ENCODE data around the gene NTMT1. TPM values are rescaled to one million over a fixed set of nuclear protein-coding genes. Genes with fewer than 3 reads are reported as not detected.
"Not testable (repeated sequence)": the region's sequence is repeated elsewhere in the genome, so short reads cannot be mapped to it uniquely, and the experiment has no call there.

Gene NTMT1
- total RNA-seq, 1 donor, result 18.9 TPM

DNA sequence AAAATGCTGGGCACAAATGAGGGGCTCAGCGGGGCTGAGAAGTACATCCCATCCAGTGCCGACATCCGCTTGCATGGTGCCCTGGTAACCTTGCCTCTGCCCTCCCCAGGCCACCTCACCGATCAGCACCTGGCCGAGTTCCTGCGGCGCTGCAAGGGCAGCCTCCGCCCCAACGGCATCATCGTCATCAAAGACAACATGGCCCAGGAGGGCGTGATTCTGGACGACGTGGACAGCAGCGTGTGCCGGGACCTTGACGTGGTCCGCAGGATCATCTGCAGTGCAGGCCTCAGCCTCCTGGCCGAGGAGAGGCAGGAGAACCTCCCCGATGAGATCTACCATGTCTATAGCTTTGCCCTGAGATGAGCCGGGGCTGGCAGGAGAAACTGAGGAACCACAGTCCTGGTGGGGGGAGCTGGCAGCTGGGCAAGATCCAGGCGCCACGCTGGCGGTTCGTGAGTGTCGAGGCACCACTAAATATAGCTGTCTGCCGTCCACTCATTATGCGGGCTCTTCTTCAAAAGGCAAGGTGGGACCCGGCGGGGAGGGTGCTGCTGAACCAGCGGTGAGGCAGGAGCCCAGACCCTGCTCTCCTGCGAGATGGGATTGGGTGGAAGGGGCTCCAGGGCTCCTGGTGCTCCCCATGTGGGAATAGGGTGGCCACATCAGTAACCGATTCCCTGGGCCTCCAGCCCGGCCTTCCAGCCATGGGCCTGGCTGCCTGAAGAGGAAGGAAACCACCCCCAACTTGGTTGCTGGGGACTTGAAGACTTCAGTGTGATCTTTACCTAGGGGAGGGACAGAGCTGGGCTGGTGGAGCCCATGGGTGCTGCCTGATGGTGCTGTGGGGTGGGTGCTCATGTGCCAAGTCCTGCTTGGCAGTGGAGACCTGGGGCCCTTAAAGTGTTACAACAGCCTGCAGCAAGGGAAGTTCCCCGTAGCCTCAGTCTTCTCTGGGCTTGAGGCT, 9.4 kb downstream of the NTMT1 start:
- DNase-seq (ENCODE audit: low read depth in 2 of 3, low spot score in 2 of 3), result no peak

DNA sequence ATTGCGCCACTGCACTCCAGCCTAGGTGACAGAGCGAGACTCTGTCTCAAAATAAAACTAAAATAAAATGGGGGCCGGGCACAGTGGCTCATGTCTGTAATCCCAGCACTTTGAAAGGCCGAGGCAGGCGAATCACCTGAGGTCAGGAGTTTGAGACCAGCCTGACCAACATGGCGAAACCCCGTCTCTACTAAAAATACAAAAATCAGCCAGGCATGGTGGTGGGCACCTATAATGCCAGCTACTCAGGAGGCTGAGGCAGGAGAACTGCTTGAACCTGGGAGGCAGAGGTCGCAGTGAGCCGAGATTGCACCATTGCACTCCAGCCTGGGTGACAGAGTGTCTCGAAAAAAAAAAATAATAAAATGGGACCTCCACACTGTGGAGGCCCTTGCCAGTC, 10.4 kb downstream of the NTMT1 start:
- not testable (repeated sequence) for DNase-seq (ENCODE audit: low read depth in 2 of 3, low spot score in 2 of 3)

DNA sequence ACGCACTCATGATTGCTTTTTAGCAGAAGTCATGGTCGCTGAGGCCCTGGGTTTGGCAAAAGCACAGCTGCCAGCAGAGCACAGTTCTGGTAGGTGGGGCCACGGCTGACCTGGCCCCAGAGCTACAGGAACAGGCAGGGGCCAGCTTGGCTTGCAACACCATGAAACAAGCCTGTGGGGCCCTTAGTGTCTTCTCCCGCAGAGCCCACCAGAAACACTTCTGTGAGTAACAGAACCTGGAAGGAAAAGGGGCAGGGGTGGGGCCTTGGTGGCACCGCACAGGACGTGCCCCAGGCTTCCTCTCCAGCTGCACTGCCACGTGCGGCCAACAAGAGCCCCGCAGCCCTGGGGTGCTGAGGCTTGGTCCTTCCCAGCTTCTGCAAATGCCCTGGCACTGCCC, 11.1 kb downstream of the NTMT1 start:
- DNase-seq (ENCODE audit: low read depth in 2 of 3, low spot score in 2 of 3), result peak in 1 of 3 donors; percentile 63

DNA sequence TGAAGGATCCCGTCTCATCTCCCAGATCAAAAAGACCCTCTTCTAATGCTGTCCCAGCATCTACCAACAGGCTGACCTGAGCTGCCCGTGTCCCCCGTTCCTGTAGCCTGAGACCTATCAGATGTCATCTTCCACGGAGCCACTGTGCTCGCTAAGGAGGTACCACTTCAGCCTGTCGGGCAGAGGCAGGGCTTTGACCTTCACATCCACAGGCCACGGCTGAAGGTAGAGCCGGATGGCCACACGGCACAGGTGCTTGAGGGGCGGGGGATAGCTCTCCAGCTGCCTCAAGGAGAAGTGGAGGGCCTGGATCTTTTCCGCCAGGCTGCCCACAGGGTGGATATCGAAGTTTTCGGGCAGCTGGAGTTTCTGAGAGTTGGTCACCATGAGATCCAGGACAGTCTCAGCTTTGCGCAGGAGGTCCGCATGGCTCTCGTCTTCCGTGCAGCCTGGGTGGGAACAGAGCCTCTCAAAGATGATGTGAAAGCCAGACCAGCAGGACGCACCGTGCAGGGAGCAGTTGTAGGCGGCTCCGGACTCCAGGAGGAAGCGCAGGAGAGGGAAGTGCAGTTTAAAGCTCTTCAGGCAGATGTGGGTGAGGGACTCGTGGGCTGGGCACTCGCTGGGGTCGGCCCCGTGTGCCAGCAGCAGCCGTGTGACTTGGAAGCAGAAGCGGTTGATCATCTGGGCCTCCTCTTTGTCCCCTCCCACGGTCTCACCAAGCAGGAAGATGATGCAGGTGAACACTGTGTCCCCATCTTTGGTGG, 11.9 kb downstream of the NTMT1 start:
- no peak for DNase-seq (ENCODE audit: low read depth in 2 of 3, low spot score in 2 of 3)

DNA sequence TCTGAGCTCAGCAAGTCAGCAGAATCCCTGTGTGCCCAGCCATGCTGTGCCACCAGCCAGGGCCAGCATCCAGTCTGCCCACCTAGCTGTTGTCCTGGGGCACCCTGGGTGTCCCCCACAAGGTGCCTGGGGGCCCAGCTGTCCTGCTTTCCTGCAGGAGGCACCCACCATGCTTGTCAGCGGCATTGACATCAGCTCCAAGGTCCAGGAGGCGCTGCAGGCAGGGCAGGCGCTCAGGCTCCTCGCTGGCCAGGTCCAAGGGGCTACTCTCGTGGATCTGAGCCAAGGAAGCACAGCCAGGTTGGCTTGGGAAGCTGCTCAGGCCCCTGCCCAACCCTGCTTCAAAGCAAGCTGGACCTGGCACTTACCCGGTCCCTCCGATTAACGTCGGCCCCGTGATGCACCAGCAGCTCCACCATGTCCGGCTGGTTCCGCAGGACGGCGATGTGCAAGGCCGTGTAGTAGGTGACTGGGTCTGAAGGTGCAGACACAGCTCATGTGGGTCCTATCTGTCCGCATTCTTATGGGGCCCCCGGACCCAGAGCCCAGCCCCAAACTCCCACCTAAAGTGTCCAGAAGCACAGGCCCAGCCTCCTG, 13.2 kb downstream of the NTMT1 start:
- no peak for DNase-seq (ENCODE audit: low read depth in 2 of 3, low spot score in 2 of 3)

DNA sequence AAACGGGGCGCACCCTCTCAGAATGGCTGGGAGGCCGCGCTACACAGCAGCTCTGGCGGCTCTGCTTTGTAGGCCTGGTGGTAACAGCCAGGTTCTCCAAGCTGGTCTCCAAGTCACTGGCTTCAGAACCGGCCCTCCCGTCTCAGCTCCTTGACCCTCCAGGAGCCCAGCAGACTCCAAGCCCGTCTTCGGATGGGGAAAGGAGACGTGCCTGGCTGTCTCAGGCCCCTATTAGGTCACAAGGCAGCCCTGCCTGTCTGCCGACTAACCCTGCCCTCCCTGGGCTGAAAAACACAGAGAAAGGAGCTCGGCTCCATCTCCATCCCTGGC, 13.8 kb downstream of the NTMT1 start:
- no peak for DNase-seq (ENCODE audit: low read depth in 2 of 3, low spot score in 2 of 3)

DNA sequence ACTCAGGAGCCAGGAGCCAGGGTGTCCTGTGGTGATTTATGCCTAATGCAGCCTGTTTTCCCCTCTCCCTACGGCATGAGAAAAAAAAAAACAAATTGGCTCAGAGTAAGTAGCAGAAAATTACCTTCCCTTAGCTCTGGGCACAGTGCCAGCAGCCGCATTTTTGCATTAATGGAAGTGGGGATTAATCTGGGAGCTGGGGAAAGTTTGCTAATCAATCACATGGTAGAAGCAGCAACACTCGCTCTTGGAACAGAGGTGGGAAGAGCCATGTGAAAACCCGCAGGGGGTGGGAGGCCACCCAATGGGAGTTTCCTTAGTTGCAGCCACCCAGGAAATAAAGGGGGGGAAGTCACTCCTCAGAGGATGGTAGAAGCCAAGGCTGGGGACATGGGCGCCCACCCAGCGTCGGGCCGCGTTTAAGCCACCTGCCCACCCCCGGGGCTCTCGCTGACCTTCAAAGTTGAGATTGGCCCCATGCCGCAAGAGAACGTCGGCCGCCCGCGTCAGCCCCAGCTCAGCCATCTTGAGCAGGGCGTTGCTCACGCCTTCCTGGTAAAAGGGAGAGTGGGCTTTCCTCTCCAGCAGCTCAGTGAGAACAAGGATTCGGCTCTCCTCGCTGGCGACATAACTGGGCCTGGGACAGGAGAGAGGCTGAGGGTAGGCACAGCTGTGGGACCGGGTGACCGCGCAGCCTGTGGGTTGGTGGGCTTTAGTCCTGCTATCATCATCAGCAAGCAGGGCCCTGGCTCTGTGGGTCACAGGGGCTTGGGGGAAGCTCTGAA, 14.3 kb downstream of the NTMT1 start:
- DNase-seq (ENCODE audit: low read depth in 2 of 3, low spot score in 2 of 3), result no peak

DNA sequence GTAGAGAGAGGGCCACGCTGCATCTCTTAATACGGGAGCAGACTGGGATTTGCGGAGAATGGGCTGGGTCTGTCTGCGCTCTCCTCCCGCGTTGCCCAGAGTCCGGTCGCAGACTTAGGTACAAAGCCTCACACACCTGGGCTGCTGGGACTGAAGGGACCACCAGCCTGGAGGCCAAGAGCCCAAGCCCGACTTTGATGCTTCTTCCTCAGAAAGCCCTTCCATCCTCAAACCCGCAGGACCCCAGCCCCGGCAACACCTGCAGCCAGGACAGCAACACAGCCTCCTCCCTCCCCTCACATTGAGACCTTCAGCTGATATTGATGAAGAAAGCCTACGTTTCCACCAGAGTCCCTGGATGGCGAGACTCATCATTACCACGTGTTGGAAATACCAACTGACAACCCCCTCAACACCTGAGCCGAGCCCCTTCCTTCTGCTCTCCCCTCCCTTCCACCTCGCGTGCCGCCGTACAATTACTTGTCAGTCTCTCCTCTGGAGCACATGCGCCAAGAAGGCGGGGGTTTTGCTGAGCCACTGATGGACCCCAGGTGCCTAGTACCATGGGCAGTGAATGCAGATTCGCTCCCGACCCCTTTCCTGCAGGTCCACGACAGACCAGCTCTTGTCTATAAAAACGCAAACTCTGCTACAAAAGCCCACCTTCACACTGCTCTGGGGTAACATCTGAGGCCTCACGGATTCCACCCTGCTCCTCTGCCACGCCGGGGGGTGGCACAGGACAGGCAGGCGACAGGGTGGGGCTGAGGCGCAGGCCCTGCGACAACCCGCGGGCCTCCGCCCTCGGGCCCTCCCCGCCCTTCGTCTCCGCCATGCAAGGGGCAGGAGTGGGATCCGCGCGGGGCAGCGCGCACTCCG, 15.1 kb downstream of the NTMT1 start:
- no peak for DNase-seq (ENCODE audit: low read depth in 2 of 3, low spot score in 2 of 3)

DNA sequence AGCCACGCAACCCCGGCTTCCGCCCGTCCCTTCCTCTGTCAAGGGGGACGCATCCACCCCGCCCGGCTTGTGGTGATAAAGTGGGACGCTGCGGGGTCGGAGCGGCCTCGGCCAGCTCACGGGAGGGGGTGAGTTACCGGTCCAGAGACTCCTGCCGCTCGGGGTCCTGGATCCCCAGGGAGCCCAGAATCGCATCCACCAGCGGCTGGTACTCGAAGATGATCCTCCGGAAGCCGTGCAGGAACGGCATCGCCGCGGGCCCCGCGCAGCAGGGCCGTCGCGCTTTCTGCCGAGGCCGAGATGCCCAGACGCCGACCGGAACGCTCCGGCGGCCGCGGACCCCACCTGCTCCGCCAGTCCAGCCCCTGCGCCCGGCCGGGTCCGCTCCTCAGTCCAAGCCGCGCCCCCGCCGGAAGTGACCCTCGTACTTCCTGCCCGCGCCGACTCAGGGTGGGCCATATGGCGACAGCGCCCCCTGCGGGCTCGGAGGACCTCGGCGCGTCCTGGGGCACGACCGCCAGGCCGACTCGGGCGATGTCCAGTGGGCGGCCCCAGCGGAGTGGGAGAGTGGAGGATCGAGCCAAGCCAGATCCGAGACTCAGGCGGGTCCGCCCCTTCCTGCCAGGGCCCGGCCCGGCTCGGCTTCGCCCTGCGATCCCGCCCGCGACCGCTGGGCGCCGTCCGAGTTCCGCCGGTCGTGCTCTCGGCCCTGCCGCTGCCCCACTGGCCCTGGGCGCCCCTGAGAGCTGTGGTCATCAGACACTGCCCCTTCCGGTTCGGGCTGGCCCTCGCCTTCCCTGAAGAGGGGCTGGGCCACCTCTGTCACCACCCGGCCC, 16.0 kb downstream of the NTMT1 start, which contains the start of gene ASB6:
Gene ASB6, minus strand, starts transcription at position 402 of the 836 bp plus-strand sequence. Its CDS starts 152 bp downstream, at position 250.
- DNase-seq (ENCODE audit: low read depth in 2 of 3, low spot score in 2 of 3), result peak; percentile 88 to 97 (median 97)

DNA sequence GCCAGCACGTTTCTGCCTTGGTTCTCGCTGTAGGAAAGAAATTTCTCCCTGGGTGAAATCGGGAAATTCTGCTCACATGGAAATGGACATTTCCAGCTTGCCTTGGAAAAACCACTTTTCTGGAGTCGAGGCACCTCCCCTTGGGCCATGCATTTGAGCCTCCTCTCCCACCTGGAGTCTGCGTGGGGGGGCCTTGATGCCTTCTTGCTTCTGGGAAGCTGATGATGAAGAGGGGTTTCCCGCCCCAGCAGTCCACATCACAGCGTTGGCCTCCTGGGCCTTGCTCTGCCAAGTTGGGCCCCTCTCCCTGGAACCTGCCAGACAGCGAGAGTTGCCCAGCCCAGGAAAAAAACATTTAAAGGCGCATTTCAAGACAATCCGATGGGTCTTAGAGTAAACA, 17.7 kb downstream of the NTMT1 start:
- DNase-seq (ENCODE audit: low read depth in 2 of 3, low spot score in 2 of 3), result no peak

DNA sequence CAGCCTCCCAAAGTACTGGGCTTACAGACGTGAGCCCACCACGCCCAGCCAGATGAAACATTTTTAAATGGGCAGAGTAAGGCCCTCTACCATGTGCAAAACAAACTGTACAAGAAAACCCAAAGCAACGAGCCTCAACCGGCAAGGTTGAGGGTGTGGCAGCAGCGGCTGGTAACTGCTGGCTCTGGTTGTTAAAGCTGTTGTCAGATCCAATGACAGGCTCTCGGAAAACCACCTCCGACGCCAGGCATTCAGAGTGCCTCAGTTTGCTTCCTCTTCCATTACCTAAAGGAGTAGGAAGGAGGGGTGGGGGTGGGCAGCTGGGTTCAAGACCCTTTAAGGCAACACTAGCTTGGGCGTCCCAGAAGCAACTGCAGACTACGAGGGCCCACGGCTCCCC, 18.4 kb downstream of the NTMT1 start:
- DNase-seq (ENCODE audit: low read depth in 2 of 3, low spot score in 2 of 3), result no peak

DNA sequence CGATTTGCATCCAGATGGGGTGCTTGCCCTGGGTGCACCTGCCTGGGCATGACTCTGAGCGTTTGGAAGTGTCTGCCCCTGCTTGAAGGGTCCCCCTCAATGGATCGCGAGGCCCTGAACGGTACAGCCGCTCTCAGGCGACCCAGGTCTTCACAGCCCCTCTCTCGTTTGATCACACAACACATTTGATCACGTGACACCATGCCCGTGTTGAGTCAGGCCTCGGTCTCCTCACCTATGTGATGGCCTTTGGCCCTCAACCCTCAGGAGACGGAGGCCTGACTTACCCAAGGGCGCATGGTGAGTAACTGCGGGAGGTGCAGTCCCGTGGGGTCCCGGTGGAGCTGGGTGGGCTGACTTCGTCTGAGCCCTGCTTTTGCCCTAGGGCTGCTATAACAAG, 18.9 kb downstream of the NTMT1 start:
- no peak for DNase-seq (ENCODE audit: low read depth in 2 of 3, low spot score in 2 of 3)

DNA sequence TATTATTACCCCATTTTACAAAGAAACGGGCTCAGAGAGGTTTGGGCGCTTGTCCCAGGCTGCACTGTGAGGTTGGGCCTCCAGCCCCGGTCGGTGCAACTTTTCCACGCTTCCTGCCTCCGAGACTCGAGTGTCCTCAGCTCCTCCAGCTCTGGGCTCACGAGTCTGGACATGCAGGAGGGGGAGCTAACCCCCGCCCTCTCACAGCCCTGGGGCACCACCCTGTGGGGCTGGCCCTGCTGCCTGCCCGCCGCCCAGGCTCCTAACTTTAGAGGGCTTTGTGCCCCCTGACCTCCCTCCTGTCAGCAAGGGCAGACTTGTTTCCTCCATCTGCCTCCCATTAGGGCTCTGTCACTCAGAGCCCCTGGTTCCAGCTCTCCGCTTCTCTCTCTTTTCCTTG, 20.3 kb downstream of the NTMT1 start:
- no peak for DNase-seq (ENCODE audit: low read depth in 2 of 3, low spot score in 2 of 3)

DNA sequence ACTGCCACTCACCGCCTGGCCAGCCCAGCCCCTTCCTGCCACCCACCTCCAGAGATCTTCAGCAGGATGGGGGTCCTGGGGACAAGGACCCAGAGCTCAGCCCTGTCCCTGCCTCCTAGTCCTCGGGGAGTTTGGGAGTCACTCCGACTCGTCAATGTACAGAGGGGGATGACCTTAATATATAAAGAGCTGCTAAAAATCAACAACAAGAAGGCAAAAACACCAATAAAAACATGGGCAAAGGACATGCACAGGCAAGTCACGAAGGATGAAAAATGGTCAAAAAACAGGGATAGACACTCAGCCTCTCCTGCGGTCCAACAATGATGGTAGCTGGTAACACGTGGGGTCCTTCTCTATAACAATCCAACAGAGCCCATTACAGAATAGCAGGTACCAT, 20.7 kb downstream of the NTMT1 start:
- DNase-seq (ENCODE audit: low read depth in 2 of 3, low spot score in 2 of 3), result no peak

DNA sequence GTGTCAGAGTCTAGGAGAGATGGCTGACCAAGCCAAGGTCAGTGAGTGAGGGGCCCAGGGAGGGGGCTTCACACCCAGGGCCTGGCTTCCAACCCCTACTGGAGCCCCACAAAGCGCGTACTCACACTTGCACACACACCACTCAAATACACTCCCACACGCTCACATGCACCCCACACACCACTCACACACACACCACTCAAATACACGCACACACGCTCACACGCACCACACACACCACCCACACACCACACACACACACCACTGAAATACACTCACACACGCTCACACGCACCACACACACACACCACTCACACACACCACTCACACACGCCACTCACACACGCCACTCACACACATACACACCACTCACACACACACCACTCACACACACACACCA, 21.7 kb downstream of the NTMT1 start:
- DNase-seq (ENCODE audit: low read depth in 2 of 3, low spot score in 2 of 3), result no peak

DNA sequence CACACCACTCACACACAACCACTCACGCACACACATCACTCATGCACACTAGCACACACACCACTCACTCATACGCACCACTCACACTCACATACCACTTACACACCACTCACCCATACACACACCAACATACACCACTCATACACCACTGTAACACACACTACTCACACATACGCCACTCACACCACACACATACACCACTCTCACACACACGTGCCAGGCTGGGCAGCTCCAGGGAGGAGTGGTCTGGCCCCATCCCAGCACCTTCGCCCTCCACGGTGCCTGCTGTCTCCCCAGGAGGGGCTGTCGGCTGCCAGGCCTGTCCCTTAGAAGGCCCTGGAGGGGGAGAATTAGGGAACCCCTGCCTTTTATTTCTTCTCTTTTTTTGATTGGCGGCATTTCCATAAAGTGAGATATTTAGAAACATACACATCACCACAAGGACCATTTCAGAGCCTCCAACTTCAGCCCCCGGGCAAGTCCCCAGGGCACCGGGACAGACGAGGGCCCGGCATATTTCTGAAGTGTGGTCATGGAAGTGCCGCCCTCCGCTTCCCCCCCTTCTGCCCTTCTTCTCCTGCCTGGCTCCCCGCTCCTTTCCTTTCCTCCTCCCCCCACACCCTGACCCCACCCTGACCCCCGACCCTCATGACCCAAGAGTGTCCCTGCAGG, 22.3 kb downstream of the NTMT1 start:
- no peak for DNase-seq (ENCODE audit: low read depth in 2 of 3, low spot score in 2 of 3)

DNA sequence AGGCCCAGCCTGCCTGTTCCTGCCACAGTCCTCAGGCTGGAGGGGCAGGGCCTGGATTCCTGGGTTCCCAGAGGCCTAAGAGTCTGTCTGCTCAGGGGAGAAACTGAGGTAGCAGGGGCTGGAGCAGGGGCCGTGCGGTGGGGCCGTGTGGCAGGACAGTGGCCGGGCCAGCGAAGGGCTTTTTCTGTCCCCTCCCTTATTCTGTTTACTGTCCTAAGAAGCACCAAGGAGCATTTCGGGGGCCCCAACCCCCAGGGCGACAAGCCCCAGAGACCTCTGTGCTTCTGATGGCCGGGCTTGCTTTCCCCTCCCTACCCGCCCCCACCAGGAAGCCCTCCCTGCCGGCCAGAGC, 22.8 kb downstream of the NTMT1 start:
- no peak for DNase-seq (ENCODE audit: low read depth in 2 of 3, low spot score in 2 of 3)
